Stimulated activated naive CD4-positive, alpha-beta T cell treated with Interleukin-2 at 50 U/mL for 16 hours (primary cell): ENCODE data around the gene ANK3.

Experiments
- DNase-seq: peaks from one replicate; lab custom pipeline; 2025; lab: John Stamatoyannopoulos, UW

ANK3 gene

GRCh38 chr10:60343254-60343653 is 46.4 kb downstream of the ANK3 start:
- no peak for DNase-seq

- DNase-seq, result no peak
Observed at GRCh38 chr10:60341969-60342368, 47.7 kb downstream of the ANK3 start.

DNA sequence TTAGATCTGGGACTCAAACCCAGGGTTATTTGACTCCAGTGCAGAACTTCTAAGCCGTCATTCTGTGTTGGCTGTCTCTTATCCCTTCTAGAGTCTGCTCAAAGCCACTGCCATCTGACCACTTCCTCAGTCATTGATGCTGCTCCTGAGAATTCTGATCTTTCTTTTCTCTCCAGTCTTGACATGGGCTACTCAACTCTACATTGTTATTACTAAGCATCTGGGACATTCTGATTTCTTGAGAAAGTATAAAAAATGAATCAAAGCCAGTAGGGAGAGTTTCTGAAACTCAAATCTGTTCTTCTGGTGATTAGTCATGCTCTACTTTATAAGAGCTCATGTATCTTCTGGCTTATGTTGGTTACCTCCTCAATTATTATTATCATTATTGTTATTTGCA is 48.7 kb downstream of the ANK3 start:
- no peak for DNase-seq

DNA sequence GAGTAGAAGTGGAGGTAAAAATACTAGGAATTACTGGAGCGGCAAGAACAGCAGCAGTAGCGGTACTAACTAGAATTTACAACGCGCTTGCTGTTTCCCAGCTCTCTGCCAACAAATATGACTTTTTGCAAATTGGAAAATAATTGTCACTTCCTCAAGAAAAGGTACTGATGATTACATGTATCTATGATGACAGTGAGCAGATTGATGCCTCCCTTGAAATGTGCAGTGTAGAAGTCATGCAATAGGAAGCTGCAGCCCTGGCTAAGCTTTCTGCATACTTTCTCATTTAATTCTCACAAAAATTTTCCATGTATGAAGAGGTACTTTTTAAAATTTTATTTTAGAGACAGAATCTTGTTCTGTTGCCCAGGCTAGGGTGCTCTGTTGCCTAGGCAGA is 49.9 kb downstream of the ANK3 start:
- DNase-seq, result no peak

GRCh38 chr10:60338786-60339185 is 50.9 kb downstream of the ANK3 start:
- DNase-seq, result no peak

GRCh38 chr10:60338002-60338564 is 51.6 kb downstream of the ANK3 start:
- DNase-seq, result no peak

DNA sequence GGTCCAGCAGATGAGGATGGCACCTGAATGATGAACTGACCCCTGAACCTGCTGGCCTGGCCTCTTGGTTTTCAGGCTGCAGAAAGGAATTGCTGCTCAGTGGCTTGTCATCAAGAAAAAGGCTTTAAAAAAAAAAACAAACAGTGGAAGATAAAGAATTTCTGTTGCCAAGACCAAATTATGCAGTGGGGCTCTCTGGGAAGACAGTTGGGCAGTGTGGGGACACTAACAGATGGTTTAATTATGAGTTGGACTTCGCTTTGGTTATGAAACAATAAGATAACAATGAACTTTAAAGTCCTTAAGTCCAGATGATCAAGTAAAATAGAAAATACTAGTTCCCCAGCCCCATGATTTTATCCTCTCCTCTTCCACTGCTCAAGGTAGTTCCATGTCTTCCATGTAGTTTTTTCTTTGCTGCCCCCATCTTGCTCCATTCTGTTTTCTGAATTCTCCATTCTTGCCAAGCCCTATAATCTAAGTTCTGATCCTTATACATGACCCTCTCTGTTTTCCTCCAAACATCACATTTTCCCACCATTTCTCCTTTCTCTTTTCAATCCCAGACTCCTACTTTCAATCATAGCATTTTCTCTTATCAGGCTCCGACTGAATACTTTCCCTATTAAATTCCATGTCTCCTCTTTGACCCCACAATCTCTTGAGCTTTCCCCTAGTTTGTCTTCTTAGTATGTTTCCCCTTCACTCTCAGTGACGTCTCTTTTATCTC is 52.6 kb downstream of the ANK3 start:
- DNase-seq, result no peak

- no peak for DNase-seq
Observed at GRCh38 chr10:60335708-60336107, 54.0 kb downstream of the ANK3 start.

DNA sequence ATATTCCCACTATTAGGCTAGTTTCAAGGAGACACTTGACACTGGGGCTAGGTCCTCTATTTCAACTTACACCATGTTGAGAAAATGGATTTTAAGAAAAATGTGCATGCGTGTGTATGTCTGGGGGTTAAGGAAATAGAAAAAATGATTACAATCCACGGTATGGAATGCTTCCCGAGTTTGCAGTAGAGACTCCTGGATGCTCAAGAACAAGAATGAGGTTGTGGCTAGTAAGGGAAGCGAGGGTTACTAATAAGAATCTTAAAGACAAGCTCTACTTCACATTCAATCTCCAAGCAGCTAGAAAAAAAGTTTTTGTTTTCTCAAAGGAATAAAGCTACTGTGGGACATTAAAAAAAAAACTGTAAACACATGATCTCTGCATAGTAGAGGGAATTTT is 54.7 kb downstream of the ANK3 start:
- DNase-seq, result no peak

- no peak for DNase-seq
Observed at GRCh38 chr10:60332371-60332770, 57.3 kb downstream of the ANK3 start.

DNA sequence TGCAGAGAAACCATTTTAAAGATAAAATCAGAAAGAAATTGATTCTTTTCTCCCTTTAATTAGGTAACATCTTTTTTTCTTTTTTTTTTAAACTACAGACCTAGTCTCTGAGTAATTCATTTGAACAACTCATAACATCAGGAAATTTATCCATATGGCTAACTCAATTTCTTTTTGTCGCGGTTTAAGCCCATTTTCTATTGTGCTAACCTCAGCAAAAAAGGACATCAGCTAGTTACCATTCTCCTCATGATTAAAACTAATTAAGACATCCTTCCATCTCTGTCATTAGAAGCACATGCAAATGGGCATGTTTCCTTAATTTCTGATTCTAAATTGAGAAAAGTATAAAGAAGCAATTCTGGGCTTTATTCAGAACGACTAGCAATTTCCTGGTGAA is 57.8 kb downstream of the ANK3 start:
- DNase-seq, result no peak

DNA sequence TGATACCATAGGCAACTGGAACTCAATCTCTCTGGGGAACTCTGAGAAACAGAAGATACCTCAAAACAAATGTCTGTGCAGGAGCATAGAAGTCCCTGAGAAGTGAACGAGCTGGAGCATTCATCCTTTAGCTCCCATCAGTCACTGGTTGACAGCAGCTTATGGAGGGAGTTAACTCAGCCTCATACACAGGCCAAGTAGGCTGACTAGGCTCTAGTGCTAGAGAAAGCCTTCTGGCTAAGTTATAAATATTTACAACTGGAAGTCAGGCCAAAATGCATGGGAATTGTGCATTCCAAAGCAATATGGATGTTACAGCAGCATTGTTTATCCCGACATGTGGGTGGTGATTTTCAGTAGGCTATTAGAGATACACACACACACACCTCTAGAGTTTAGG is 66.5 kb downstream of the ANK3 start:
- no peak for DNase-seq

DNA sequence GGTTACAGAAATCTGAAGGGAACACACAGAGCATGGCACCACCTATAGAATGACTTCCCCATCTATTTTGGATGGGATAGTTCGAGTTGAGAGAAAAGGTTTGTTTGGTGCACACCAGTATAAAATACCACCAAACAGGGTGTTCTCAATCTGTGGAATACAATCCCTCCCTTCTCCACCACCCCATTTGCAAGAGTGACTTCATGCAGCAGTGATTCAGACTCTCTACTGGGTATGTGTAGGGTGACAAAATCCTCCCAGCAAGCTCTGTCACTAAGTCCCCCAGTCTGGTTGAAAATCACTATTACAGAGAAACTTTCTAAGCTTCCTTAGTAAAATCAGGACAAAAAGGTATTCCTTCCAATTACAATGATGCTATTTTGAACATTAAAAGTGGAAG is 69.0 kb downstream of the ANK3 start:
- no peak for DNase-seq

DNA sequence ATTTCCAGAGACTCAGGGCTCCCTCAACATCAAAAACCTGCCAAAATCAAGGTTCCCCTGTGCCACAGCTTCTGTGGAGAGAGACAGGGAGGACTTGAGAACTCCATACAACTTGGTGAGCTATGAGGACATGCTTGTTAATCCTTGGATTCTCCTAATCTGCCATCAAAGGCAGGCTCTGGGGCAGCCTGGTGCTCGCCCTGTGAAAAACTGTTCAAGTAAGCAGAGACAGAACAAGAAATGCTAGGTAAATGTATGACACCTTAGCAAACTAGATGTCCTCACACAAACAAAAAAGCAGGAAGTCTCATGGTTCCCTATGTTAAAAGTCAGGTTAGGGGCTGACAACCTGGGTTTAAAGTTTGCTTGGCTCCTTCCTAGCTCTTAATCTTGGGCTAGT is 73.6 kb downstream of the ANK3 start:
- DNase-seq, result no peak

DNA sequence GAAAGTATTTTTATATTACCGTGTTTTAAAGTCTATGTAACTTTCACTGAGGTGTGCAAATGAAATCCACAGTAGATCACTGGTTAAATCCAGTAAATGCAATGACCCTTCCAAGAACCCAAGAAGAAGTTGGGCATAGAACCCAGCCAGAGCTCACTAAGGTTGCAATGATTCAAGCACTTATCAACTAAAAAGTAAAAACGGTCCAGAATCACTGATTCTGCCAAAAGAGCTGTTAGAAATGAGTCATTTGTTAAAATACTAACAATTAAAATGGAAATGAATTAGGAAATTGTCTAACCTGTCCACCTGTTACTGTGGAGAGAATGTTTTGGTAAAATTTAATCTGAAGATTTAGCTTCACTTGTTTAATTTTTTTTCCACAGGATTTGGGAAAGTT is 74.4 kb downstream of the ANK3 start:
- no peak for DNase-seq

- DNase-seq, result no peak
Observed at GRCh38 chr10:60314069-60314940, 75.4 kb downstream of the ANK3 start.

DNA sequence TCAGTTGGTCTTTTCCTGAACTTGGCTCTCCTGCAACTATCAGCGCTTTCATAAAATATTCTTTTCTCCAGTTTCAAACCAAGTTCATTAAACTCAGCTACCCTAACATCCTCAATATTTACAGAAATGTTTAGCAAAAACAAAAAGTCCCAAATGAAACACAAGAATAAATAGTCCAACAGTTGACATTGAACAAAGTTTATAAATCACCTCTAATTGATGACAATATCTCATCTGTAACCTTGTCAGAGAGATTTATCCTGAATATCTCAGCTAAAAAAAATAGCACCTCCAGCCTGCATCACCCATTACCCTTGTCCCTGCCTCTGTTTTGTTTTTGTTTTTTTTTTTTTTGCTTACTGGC is 76.1 kb downstream of the ANK3 start:
- no peak for DNase-seq

DNA sequence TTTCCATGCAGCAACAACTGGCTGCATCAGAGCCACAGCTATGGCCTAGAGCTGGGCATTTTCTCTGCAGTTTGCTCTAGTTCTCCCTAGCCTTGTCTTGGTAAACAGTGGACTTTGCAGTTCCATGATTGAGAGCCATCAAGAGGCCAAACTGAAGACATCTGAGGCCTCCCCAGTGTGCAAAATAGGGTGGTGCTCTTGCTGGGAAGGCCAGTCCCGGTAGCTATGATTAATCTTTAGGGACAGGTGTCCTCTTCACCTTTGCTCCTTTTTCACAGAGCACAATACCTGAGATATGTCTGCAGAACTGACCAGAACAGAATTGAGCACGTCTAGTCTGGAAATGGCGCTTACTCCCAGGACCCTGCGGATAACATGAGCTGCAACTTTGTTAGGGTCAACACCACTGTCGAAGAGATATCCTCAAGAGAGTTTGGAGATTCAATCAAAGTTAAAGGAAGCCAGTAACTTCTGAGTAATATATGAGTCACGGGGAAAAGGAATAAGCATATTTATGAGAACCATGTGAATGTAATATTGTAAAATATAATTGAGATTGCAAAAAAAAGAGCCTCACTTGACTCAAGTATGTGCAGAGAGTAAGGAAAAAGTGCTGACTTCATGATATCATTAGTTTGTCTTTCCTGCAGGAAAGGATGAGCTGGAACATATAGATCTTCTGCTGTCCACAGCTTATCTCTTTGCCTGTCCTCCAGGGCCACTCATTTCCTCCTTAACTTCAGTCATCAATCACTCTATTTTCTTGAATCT is 76.7 kb downstream of the ANK3 start:
- no peak for DNase-seq

DNA sequence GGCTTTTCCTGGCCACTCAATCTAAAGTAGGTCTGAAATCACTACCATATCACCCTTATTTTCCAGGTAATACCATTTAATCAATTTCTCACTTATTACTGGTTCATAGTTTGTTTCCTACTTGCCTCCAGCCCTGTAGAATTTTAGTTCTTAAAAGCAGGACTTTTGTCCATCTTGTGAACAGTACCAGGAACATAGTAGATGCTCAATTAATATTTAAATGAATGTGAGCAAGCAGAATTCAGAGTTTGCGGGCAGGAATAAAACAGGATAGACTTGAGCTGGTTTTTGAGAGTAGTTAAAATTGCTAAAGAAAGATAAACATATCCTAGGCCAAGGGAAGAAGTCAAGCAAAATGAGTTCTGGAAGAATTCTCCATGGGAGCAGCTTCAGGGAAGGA is 77.9 kb downstream of the ANK3 start:
- DNase-seq, result no peak

GRCh38 chr10:60310740-60311139 is 78.9 kb downstream of the ANK3 start:
- no peak for DNase-seq

DNA sequence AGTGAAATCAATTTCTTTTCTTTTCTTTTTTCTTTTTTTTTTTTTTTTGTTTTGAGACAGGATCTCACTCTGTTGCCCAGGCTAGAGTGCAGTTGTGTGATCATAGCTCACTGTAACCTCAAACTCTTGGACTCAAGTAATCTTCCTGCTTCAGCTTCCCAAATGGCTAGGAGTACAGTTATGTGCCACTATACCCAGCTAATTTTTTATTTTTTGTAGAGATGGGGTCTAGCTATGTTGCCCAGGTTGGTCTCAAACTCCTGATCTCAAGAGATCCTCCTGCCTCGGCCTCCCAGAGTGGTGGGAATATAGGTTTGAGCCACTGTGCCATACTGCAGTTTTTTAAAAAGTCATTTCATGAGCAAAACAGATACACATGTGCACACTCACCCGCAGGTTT is 79.8 kb downstream of the ANK3 start:
- DNase-seq, result no peak

- DNase-seq, result no peak
Observed at GRCh38 chr10:60309371-60309770, 80.3 kb downstream of the ANK3 start.
